Measurements from ENCODE around the gene CNTFR. TPM values are rescaled to one million over a fixed set of nuclear protein-coding genes. Genes with fewer than 3 reads are reported as not detected.

CNTFR gene
- total and polyA plus RNA-seq, 10 of the 15 experiments (the other 5 are each of a cell fraction or from before 2014, with no cell fraction given) = not detected

- SMC1A ChIA-PET (ENCODE audit: uncharacterized antibody, unreplicated experiment) = interaction anchor here (1.0 kb wide), 1 partner anchor 10 kb away, joined by 4 read pairs; no protein-coding TSS in a partner anchor
- no peak for TF ChIP-seq BHLHE40 (IDR thresholded peaks at IDR 0.05; ENCODE audit: borderline replicate concordance in 1 of 2, low read depth in 2 of 2, low read length in 1 of 2)
- 23% methylated on average over 6 of the region's 6 CpGs for WGBS (ENCODE audit: insufficient coverage, insufficient replicate concordance, low lambda C conversion rate, missing lambda C conversion rate)
- no peak overlapping the region for H3K4me3 ChIP-seq
- H3K27ac ChIP-seq (ENCODE audit: control insufficient read depth, insufficient read depth) = no peak overlapping the region
- FAIRE-seq (no peak), DNase-seq (ENCODE audit: low read depth, low spot score) (no peak), ATAC-seq (no peak)
- H3K4me1 ChIP-seq (ENCODE audit: control insufficient read depth, insufficient read depth, low read length) = no peaks in the 10 kb centered on the region
- H3K9ac ChIP-seq (ENCODE audit: control insufficient read depth, insufficient read depth, low read length) = no peak overlapping the region
- H4K20me1 ChIP-seq (ENCODE audit: control insufficient read depth, insufficient read depth) = peaks cover 5% of the 10 kb centered on the region; the same call in 1 of the 2 replicates
- POLR2A ChIA-PET = no interaction called here
- peaks cover 7 to 8% of the 10 kb centered on the region in 2 experiments for H3K27me3 ChIP-seq (replicated peaks in 1 of 2; ENCODE audit: control insufficient read depth in 2 of 2, insufficient read depth in 2 of 2, low read length in 1 of 2)
- RAD21 ChIA-PET (ENCODE audit: unreplicated experiment) = no interaction called here
- intact Hi-C loops (cut with micrococcal nuclease; ENCODE audit: unreplicated experiment) = no loop called here
- no TSS peak for BruUV-seq (replicated peaks)
- no peak overlapping the region for H2AFZ ChIP-seq (ENCODE audit: control insufficient read depth, low read depth, low read length)
- no peak overlapping the region for H3K4me2 ChIP-seq (ENCODE audit: control insufficient read depth, insufficient read depth)
- no peaks in the 10 kb centered on the region; a peak in 1 of 4 replicates for H3K36me3 ChIP-seq (ENCODE audit: control insufficient read depth in 2 of 2, insufficient read depth in 2 of 2, low read length in 1 of 2)
- CTCF ChIA-PET = interaction anchor here (1.2 to 1.8 kb wide), 4 partner anchors 13 to 131 kb away, joined by 4 to 7 read pairs (median 5); no protein-coding TSS in a partner anchor
- H3K9me3 ChIP-seq (replicated peaks; ENCODE audit: control insufficient read depth, insufficient read depth, low read length) = no peaks in the 10 kb centered on the region
- H3K79me2 ChIP-seq (ENCODE audit: control insufficient read depth, insufficient read depth, low read length) = no peaks in the 10 kb centered on the region
- in situ Hi-C loops (cut with MboI) = no loop called here
Observed at GRCh38 chr9:34502891-34503290, 86.6 kb downstream of the CNTFR start.

GRCh38 chr9:34502471-34502870, 87.1 kb downstream of the CNTFR start:
- POLR2A ChIA-PET = no interaction called here
- TF ChIP-seq HDAC6 (IDR thresholded peaks at IDR 0.05; ENCODE audit: unreplicated experiment) (no peak), BHLHE40 (IDR thresholded peaks at IDR 0.05; ENCODE audit: borderline replicate concordance in 1 of 2, low read depth in 2 of 2, low read length in 1 of 2) (no peak), BRCA1 (IDR thresholded peaks at IDR 0.05; ENCODE audit: low read depth, low read length) (no peak), HDAC2 (IDR thresholded peaks at IDR 0.05) (no peak), BCL11A (IDR thresholded peaks at IDR 0.05; ENCODE audit: low read depth, low read length) (no peak), FOXM1 (IDR thresholded peaks at IDR 0.05; ENCODE audit: low read depth, low read length) (no peak), NR2C1 (IDR thresholded peaks at IDR 0.05) (no peak), SKIL (IDR thresholded peaks at IDR 0.05; ENCODE audit: low read depth, poor library complexity, severe bottlenecking) (no peak), TAF1 (IDR thresholded peaks at IDR 0.05; ENCODE audit: borderline replicate concordance, low read depth, low read length) (no peak), EP300 (IDR thresholded peaks at IDR 0.05; ENCODE audit: borderline replicate concordance in 1 of 2, control insufficient read depth in 1 of 2, low read depth in 2 of 2, low read length in 2 of 2) (no peak), RB1 (IDR thresholded peaks at IDR 0.05; ENCODE audit: borderline replicate concordance) (no peak), TCF12 (IDR thresholded peaks at IDR 0.05; ENCODE audit: low read depth, low read length) (no peak), WRNIP1 (IDR thresholded peaks at IDR 0.05; ENCODE audit: borderline replicate concordance, low read depth, low read length) (no peak), RBBP5 (conservative IDR thresholded peaks at IDR 0.05) (no peak), CHD1 (IDR thresholded peaks at IDR 0.05; ENCODE audit: low read depth, low read length) (no peak), LARP7 (IDR thresholded peaks at IDR 0.05) (no peak), ZNF274 (IDR thresholded peaks at IDR 0.05; ENCODE audit: insufficient read depth, insufficient read length) (no peak), RCOR1 (conservative IDR thresholded peaks at IDR 0.05; ENCODE audit: low read depth, low read length) (no peak)

More at GRCh38 chr9:34502471-34502870, 87.1 kb downstream of the CNTFR start:
- BruUV-seq (replicated peaks) = no TSS peak
- Histone ChIP-seq H2AFZ (ENCODE audit: control insufficient read depth, low read depth, low read length) (no peak overlapping the region), H4K20me1 (ENCODE audit: control insufficient read depth, insufficient read depth) (peaks cover 6% of the 10 kb centered on the region; the same call in 1 of the 2 replicates), H3K27me3 (replicated peaks in 1 of 2; ENCODE audit: control insufficient read depth in 2 of 2, insufficient read depth in 2 of 2, low read length in 1 of 2) (peaks cover 7 to 8% of the 10 kb centered on the region in 2 experiments), H3K9me3 (replicated peaks; ENCODE audit: control insufficient read depth, insufficient read depth, low read length) (no peaks in the 10 kb centered on the region), H3K4me1 (ENCODE audit: control insufficient read depth, insufficient read depth, low read length) (no peaks in the 10 kb centered on the region), H3K79me2 (ENCODE audit: control insufficient read depth, insufficient read depth, low read length) (no peaks in the 10 kb centered on the region), H3K4me3 (no peak overlapping the region), H3K9ac (ENCODE audit: control insufficient read depth, insufficient read depth, low read length) (no peak overlapping the region), H3K27ac (ENCODE audit: control insufficient read depth, insufficient read depth) (no peak overlapping the region), H3K36me3 (ENCODE audit: control insufficient read depth in 2 of 2, insufficient read depth in 2 of 2, low read length in 1 of 2) (no peaks in the 10 kb centered on the region; a peak in 1 of 4 replicates), H3K4me2 (ENCODE audit: control insufficient read depth, insufficient read depth) (no peak overlapping the region)
- ATAC-seq (no peak), FAIRE-seq (no peak), DNase-seq (ENCODE audit: low read depth, low spot score) (no peak)
- intact Hi-C loops (cut with micrococcal nuclease; ENCODE audit: unreplicated experiment) (no loop called here), in situ Hi-C loops (cut with MboI) (no loop called here)
- ChIA-PET SMC1A (ENCODE audit: uncharacterized antibody, unreplicated experiment) (interaction anchor here (0.6 to 0.8 kb wide), 2 partner anchors 57 to 99 kb away, joined by 3 to 4 read pairs; no protein-coding TSS in a partner anchor), CTCF (interaction anchor here (1.2 to 3.8 kb wide), 6 partner anchors 13 to 132 kb away, joined by 4 to 38 read pairs (median 4); no protein-coding TSS in a partner anchor), RAD21 (ENCODE audit: unreplicated experiment) (no interaction called here)
- WGBS (ENCODE audit: insufficient coverage, insufficient replicate concordance, low lambda C conversion rate, missing lambda C conversion rate) = 22% methylated on average over 10 of the region's 10 CpGs
